GM12875 (cell line): ENCODE results near the gene HSBP1.

ENCODE experiments used
- H3K4me3 ChIP-seq: one replicate; pipeline ENCODE4 v1.5.1; 2011; ENCODE audit warnings: low read depth, low read length, control low read depth
- TF ChIP-seq, protein P1 (sequence below): IDR thresholded peaks from 2 replicates; pipeline ENCODE4 v1.5.1; 2011; ENCODE audit warnings: low read depth, mild to moderate bottlenecking, control low read depth, inconsistent platforms, low read length, moderate library complexity, borderline replicate concordance; ENCODE audit not compliant: insufficient read depth

The HSBP1 gene

DNA sequence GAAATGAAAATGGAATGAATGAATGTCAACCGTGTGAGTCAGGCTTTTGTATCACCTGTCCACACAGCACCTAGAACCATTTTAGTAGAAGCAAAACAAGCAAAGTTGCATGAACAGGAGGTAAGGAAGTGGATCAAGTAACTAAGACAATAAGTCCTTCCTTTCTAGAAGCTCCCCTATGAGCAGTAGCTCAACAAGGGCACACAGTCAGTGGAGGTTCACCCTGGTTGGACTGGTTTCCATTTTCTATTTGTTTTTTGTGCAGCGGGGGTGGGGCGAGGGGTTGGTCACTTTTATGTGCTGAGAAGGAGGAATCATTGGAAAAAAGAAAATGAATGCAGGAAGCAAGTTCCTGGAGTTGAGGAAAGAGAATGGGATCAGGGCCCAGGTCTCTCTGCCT is 4.0 kb upstream of the HSBP1 start:
- TF ChIP-seq, protein P1, sequence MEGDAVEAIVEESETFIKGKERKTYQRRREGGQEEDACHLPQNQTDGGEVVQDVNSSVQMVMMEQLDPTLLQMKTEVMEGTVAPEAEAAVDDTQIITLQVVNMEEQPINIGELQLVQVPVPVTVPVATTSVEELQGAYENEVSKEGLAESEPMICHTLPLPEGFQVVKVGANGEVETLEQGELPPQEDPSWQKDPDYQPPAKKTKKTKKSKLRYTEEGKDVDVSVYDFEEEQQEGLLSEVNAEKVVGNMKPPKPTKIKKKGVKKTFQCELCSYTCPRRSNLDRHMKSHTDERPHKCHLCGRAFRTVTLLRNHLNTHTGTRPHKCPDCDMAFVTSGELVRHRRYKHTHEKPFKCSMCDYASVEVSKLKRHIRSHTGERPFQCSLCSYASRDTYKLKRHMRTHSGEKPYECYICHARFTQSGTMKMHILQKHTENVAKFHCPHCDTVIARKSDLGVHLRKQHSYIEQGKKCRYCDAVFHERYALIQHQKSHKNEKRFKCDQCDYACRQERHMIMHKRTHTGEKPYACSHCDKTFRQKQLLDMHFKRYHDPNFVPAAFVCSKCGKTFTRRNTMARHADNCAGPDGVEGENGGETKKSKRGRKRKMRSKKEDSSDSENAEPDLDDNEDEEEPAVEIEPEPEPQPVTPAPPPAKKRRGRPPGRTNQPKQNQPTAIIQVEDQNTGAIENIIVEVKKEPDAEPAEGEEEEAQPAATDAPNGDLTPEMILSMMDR: no peak
- no peak overlapping the region for H3K4me3 ChIP-seq

DNA sequence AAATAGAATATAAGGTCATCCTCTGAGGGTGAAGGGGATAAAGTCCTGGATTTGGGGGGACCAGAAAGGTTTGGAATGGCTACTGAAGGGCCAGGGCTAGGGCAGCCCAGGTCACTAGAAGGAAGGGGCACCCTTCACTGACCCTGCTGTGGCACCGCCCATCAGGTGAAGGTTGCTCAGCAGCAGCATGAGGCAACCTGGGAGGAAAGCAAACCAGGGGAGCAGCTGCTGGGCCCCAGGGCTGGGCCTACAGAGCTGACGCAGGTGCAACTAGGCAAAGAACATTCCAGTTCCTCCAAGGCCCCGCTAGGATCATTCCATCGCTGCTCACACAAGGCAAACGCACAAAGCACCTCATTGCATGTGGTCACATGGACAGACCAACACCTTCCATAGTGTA is 3.4 kb upstream of the HSBP1 start:
- H3K4me3 ChIP-seq: no peak overlapping the region
- TF ChIP-seq, protein P1: no peak

DNA sequence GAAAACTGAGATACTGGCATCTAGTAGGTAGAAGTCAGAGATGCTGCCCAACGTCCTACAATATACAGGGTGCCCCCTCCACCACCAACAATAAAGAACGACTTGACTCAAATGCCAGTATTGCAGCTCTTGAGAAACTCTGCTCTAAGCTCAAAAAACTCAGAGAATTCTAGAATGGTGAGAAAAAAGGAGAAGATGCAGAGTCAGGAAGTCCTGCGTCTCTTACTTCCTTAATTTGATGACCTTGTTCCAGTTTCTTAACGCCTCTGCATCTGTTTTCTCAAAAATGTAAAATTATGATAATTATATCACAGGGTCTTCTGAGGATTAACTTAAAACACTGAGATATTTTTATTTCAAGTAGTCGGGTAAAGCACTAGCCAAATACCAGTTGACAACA is 1.7 kb upstream of the HSBP1 start:
- TF ChIP-seq, protein P1: no peak
- no peak overlapping the region for H3K4me3 ChIP-seq

DNA sequence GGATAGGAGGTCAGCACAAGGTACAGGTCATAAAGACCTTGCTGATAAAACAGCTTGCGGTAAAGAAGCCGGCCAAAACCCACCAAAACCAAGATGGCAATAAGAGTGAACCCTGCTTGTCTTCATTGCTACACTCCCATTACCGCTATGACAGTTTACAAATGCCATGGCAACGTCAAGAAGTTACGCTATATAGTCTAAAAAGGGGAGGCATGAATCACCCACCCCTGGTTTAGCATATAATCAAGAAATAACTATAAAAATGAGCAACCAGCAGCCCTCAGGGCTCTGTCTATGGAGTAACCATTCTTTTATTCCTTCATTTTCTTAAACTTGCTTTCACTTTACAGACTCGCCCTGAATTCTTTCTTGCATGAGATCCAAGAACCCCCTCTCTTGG is 1.0 kb upstream of the HSBP1 start:
- H3K4me3 ChIP-seq: no peak overlapping the region
- TF ChIP-seq, protein P1: no peak

DNA sequence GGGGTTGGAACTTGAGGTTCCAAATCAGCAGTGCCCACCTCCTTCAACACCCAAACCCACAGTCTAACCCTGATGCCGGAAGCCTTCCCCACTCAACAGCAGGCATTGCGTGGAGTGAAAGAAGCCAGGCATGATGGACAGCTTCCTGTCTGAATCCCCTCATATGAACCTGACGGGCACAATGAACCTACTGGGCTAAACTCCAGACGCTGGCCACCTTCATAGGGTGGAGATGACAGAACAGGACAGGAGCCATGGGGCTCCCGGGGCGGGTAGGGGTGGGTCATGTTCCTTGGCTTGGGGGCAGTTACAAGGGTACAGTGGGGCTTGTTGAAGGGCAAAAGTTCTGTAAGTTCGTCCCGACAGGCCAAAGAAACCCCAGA is 460 bp upstream of the HSBP1 start:
- peak overlapping the region; percentile 41 for H3K4me3 ChIP-seq
- TF ChIP-seq, protein P1: no peak

DNA sequence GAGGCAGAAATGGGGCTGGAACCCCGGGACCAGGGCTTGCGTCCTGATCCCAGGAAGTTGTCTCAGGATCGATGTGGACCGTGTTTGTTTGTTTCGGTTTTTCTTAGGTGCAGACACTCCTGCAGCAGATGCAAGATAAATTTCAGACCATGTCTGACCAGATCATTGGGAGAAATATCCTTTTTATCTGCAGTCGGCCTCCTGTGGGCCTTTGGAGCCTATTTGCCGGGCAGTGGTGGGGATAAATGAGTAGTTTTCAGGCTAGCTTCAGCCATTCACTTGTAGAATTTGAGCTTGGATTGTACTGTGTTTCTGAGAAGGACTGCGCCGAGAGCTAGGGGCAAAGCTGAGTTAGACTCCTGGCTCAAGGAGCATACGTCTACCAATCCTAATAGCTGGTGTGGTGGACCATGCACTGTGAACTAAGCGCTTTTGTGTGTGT is 816 bp downstream of the HSBP1 start:
- TF ChIP-seq, protein P1: no peak

DNA sequence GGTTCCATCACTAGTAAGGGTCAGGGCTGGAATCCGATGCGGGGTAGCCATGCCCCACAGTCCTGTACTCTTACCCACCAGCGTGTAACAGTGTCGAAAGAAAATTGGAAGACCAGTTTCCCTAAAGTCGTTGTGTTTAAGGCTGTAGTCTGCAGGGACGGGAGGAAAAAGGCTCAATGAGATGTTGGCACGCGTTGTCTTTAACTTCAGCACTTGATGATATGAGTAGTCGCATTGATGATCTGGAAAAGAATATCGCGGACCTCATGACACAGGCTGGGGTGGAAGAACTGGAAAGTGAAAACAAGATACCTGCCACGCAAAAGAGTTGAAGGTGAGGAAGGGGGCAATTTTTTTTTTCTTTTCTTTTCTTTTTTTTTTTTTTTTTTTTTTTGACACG is 1.3 kb downstream of the HSBP1 start:
- TF ChIP-seq, protein P1: no peak
- no peak overlapping the region for H3K4me3 ChIP-seq

More for the DNA sequence above, 816 bp downstream of the HSBP1 start:
- peak overlapping the region; percentile 87 for H3K4me3 ChIP-seq
